Gastrocnemius medialis (tissue), 4 donors: ENCODE results near the gene CCNB3. TPM values are rescaled to one million over a fixed set of nuclear protein-coding genes. Genes with fewer than 3 reads are reported as not detected.

ENCODE experiments used
- ATAC-seq, 2 donors: fragments of 150-250 bp; one replicate each; pipeline ENCODE4 v1.9.1; 2016
- DNase-seq, 2 donors: peaks; one replicate each; pipeline ENCODE4 v3.0.0-alpha.2; 2019
- H3K27ac ChIP-seq, 4 donors: fragments of 200-600 bp; sonication (generic); 1 replicate in 1 of 4; 2 replicates in 3 of 4; pipeline ENCODE4 v1.5.1; 2016 to 2018; ENCODE audit warnings: mild to moderate bottlenecking in 2 of 4, moderate library complexity in 1 of 4
- H3K27me3 ChIP-seq, 3 donors: fragments of 200-600 bp; sonication (generic) in 2 of 3; 1 replicate in 1 of 3; 2 replicates in 2 of 3; pipeline versions ENCODE4 v1.5.1 to v1.6.0; 2016 to 2019; ENCODE audit warnings: mild to moderate bottlenecking in 1 of 3, moderate library complexity in 1 of 3
- H3K36me3 ChIP-seq, 2 donors: fragments of 200-600 bp; sonication (generic) in 1 of 2; one replicate each; pipeline ENCODE4 v1.5.1; 2017 to 2018
- H3K4me1 ChIP-seq, 2 donors: fragments of 200-600 bp; sonication (generic) in 1 of 2; one replicate each; pipeline ENCODE4 v1.5.1; 2016 to 2017; ENCODE audit warnings: mild to moderate bottlenecking in 2 of 2
- H3K4me3 ChIP-seq, 4 donors: fragments of 200-600 bp; sonication (generic) in 3 of 4; 1 replicate in 1 of 4; 2 replicates in 3 of 4; pipeline ENCODE4 v1.5.1; 2016 to 2019; ENCODE audit warnings: mild to moderate bottlenecking in 2 of 4
- H3K9me3 ChIP-seq, 3 donors: fragments of 200-600 bp; sonication (generic) in 2 of 3; 1 replicate in 1 of 3; 2 replicates in 2 of 3; pipeline ENCODE4 v1.5.1; 2016 to 2019
- POLR2A ChIP-seq, 2 donors: fragments of 450-650 bp; IDR thresholded peaks; one replicate each; pipeline ENCODE4 v1.6.1; 2017; ENCODE audit warnings: antibody characterized with exemption in 2 of 2, mild to moderate bottlenecking in 2 of 2, moderate library complexity in 2 of 2
- in situ Hi-C, 4 donors: fragments of 200-750 bp; cut with MboI; loops; one replicate each; pipeline versions ENCODE4 v1.15.0 to v1.8.0; 2017; ENCODE audit warnings: low sequenced_read_pairs in 4 of 4
- intact Hi-C: fragments of 100-400 bp; cut with DNase I; formaldehyde crosslinking; loops from one replicate; pipeline ENCODE4 v1.15.1; 2023; ENCODE audit warnings: low total_unique reads
- total RNA-seq, 4 donors: library from RNA; depleted of rRNA; stranded (reverse); fragments of >200 nt; gene quantifications; one replicate each; pipeline versions ENCODE4 v1.1.0 to v1.2.3, GENCODE V29; 2016
- TF ChIP-seq, protein P1 (sequence below), 5 experiments: fragments of 450-650 bp in 3 of 5; fragments of 200-600 bp in 2 of 5; sonication (generic) in 2 of 5; IDR thresholded peaks in 4 of 5; conservative IDR thresholded peaks in 1 of 5; 1 replicate in 4 of 5; 2 replicates in 1 of 5; pipeline ENCODE4 v1.5.1; 2016 to 2019; ENCODE audit warnings: antibody characterized with exemption in 5 of 5, mild to moderate bottlenecking in 3 of 5, moderate library complexity in 3 of 5

CCNB3 gene, protein sequence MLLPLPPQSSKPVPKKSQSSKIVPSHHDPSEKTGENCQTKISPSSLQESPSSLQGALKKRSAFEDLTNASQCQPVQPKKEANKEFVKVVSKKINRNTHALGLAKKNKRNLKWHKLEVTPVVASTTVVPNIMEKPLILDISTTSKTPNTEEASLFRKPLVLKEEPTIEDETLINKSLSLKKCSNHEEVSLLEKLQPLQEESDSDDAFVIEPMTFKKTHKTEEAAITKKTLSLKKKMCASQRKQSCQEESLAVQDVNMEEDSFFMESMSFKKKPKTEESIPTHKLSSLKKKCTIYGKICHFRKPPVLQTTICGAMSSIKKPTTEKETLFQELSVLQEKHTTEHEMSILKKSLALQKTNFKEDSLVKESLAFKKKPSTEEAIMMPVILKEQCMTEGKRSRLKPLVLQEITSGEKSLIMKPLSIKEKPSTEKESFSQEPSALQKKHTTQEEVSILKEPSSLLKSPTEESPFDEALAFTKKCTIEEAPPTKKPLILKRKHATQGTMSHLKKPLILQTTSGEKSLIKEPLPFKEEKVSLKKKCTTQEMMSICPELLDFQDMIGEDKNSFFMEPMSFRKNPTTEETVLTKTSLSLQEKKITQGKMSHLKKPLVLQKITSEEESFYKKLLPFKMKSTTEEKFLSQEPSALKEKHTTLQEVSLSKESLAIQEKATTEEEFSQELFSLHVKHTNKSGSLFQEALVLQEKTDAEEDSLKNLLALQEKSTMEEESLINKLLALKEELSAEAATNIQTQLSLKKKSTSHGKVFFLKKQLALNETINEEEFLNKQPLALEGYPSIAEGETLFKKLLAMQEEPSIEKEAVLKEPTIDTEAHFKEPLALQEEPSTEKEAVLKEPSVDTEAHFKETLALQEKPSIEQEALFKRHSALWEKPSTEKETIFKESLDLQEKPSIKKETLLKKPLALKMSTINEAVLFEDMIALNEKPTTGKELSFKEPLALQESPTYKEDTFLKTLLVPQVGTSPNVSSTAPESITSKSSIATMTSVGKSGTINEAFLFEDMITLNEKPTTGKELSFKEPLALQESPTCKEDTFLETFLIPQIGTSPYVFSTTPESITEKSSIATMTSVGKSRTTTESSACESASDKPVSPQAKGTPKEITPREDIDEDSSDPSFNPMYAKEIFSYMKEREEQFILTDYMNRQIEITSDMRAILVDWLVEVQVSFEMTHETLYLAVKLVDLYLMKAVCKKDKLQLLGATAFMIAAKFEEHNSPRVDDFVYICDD (N-terminal part only)
- total RNA-seq = 1 to 10 TPM in 1 of 4 donors, under 1 TPM in 3; 0.26 to 2.4 (median 0.57) TPM

DNA sequence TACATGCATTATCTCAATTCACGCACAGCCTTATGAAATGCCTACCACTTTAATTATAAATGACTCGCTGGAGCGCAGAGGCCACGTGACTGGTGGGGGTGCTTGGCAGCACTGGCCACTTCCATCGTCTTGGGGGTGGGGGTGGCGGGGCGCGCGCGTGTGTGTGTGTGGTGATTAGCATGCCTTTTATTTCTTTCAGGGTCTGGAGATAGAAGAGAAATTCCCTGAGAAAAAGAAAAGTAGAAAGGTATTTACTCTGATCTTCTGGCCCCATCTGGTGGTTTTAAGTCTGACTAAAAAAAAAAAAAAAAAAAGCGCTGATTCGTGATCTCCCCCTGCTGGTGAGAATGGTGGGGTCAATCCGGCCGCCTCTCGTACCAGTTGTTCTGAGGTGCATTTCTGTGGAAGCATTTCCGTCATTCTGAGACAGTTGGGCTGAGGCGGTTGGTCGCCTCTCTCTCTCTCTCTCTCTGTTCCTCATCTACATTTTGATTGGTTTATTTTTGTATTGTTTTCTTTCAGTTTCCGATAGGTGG, at the start of gene CCNB3:
TSS of gene CCNB3 (plus strand) at position 402 of the 536 bp plus-strand sequence. CDS start 80,399 bp downstream, outside the sequence.
- H3K9me3 ChIP-seq = no peaks in the 10 kb centered on the region
- peaks cover 0 to 7% of the 10 kb centered on the region in 2 donors for H3K4me1 ChIP-seq
- ATAC-seq (peak; percentile 70 to 97), DNase-seq (peak; percentile 24 to 60)
- H3K4me3 ChIP-seq = peak within 1 kb of the TSS; percentile 41 to 52 (median 46)
- intact Hi-C loops (loop anchor here (2.0 kb wide), 1 partner anchor 290 kb away; no protein-coding TSS in a partner anchor), in situ Hi-C loops (no loop called here)
- no peaks in the 10 kb centered on the region for H3K36me3 ChIP-seq
- peak within 1 kb of the TSS in 3 of 4 donors; percentile 35 to 59 (median 53) for H3K27ac ChIP-seq
- peak in 1 of 2 donors; percentile 25 for TF ChIP-seq POLR2A (IDR thresholded peaks at IDR 0.05)
- TF ChIP-seq, protein P1, sequence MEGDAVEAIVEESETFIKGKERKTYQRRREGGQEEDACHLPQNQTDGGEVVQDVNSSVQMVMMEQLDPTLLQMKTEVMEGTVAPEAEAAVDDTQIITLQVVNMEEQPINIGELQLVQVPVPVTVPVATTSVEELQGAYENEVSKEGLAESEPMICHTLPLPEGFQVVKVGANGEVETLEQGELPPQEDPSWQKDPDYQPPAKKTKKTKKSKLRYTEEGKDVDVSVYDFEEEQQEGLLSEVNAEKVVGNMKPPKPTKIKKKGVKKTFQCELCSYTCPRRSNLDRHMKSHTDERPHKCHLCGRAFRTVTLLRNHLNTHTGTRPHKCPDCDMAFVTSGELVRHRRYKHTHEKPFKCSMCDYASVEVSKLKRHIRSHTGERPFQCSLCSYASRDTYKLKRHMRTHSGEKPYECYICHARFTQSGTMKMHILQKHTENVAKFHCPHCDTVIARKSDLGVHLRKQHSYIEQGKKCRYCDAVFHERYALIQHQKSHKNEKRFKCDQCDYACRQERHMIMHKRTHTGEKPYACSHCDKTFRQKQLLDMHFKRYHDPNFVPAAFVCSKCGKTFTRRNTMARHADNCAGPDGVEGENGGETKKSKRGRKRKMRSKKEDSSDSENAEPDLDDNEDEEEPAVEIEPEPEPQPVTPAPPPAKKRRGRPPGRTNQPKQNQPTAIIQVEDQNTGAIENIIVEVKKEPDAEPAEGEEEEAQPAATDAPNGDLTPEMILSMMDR (IDR thresholded peaks at IDR 0.05 in 4 of 5, conservative IDR thresholded peaks at IDR 0.05 in 1 of 5) = peak in 4 of 5 experiments; percentile 35 to 62 (median 60)
- H3K27me3 ChIP-seq = no peaks in the 10 kb centered on the region

DNA sequence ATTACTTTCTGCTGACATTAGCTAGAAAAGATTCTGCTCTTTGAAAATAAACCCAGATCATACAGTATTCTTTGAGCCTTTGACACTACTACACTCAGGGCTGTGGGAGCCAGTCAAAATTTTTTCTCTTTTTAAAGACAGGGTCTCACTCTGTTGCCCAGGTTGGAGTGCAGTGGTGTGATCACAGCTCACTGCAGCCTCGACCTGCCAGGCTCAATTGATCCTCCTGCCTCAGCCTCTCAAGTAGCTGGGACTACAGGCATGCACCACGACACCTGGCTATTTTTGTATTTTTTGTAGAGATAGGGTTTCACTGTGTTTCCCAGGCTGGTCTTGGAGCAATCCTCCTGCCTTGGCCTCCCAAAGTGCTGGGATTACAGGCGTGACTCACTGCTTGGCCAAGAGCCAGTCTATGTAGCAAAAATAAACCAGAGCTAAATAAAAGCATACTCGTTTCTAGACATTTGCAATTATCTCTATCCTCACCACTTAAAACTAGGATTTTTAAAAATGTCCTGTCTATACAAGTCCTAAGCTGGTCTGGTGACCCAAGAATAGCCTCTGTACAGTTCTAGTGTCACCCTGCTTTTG, 46.9 kb upstream of the CCNB3 start:
- TF ChIP-seq POLR2A (IDR thresholded peaks at IDR 0.05) = no peak
- TF ChIP-seq, protein P1 (IDR thresholded peaks at IDR 0.05 in 4 of 5, conservative IDR thresholded peaks at IDR 0.05 in 1 of 5) = no peak
- Histone ChIP-seq H3K27ac (no peak overlapping the region), H3K4me1 (no peaks in the 10 kb centered on the region), H3K9me3 (no peaks in the 10 kb centered on the region), H3K36me3 (no peaks in the 10 kb centered on the region), H3K27me3 (no peaks in the 10 kb centered on the region), H3K4me3 (no peak overlapping the region)
- ATAC-seq (no peak), DNase-seq (no peak)
- intact Hi-C loops = no loop called here
- in situ Hi-C loops = no loop called here

DNA sequence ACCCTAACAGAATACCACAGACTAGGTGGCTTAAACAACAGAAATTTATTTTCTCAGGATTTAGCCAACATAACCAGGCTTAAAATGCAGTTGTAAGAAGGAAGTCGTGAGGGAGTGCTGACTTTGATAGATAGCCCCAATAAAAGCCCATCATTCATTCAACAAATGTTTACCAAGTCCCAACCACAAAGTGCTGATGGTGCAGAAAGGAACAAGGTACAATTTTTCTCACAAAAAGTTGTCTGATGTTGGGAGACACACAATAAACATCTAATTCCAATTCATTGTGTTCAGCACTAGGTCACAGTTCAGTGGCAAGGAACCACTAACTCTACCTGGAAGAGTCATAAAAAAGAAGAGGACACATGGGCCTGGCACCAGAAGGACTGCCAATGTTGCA, 46.0 kb upstream of the CCNB3 start:
- no peak for ATAC-seq
- H3K27ac ChIP-seq = no peak overlapping the region
- H3K27me3 ChIP-seq = no peaks in the 10 kb centered on the region
- DNase-seq = no peak
- intact Hi-C loops = no loop called here
- no peaks in the 10 kb centered on the region for H3K36me3 ChIP-seq
- H3K9me3 ChIP-seq = no peaks in the 10 kb centered on the region
- H3K4me1 ChIP-seq = no peaks in the 10 kb centered on the region
- H3K4me3 ChIP-seq = no peak overlapping the region
- TF ChIP-seq, protein P1 (IDR thresholded peaks at IDR 0.05 in 4 of 5, conservative IDR thresholded peaks at IDR 0.05 in 1 of 5) = no peak
- TF ChIP-seq POLR2A (IDR thresholded peaks at IDR 0.05) = no peak
- in situ Hi-C loops = no loop called here

DNA sequence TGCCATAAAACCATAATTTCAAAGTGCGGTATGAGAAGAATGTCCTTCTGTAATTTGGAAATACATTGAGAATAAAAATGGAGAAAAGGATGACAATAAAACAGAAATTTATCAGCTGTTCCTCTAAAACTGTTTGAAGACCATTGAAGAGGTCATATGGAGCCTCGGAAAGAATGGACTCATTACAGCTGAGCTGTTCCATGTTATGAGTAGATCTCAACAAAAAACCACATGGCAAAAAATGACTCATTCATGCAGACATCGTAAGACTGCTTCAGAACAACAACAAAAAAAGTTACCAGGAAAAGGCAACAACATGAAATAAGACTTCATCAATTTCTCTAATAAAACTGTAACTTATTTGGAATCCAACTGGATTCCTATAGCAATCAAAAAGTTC, 43.4 kb upstream of the CCNB3 start:
- no peaks in the 10 kb centered on the region for H3K4me1 ChIP-seq
- no peak overlapping the region for H3K4me3 ChIP-seq
- no peaks in the 10 kb centered on the region for H3K36me3 ChIP-seq
- in situ Hi-C loops = no loop called here
- DNase-seq (no peak), ATAC-seq (no peak)
- no peak for TF ChIP-seq POLR2A (IDR thresholded peaks at IDR 0.05)
- TF ChIP-seq, protein P1 (IDR thresholded peaks at IDR 0.05 in 4 of 5, conservative IDR thresholded peaks at IDR 0.05 in 1 of 5) = no peak
- no peaks in the 10 kb centered on the region for H3K9me3 ChIP-seq
- intact Hi-C loops = no loop called here
- H3K27ac ChIP-seq = no peak overlapping the region
- H3K27me3 ChIP-seq = no peaks in the 10 kb centered on the region
